K562 (cell line): ENCODE results near the gene RTP5. TPM values are rescaled to one million over a fixed set of nuclear protein-coding genes. Genes with fewer than 3 reads are reported as not detected.

Experiments
- ATAC-seq: fragments of 200-7000 bp; cut with Tn5 transposase; 3 replicates; pipeline ENCODE4 v1.9.1; 2020; ENCODE audit warnings: moderate library complexity
- BruUV-seq: library from RNA; stranded (reverse); fragments of 400-500 nt; replicated peaks from 2 replicates; lab custom pipeline; 2021; lab: Mats Ljungman, UMichigan
- CTCF ChIA-PET: fragments of 300-600 bp; formaldehyde crosslinking; extraction: SDS; loops from one replicate; lab custom pipeline; 2021; ENCODE audit warnings: low intra/inter-chr PET ratio; lab: Yijun Ruan, JAX
- POLR2A ChIA-PET: fragments of 300-600, 350-650 bp; sonication (Branson Sonifier 250); formaldehyde crosslinking; extraction: SDS; loops from one replicate; lab custom pipeline; 2021; ENCODE audit warnings: antibody characterized with exemption, inconsistent platforms; lab: Yijun Ruan, JAX
- DNase-seq, 4 experiments: peaks; one replicate each; pipeline versions ENCODE4 v3.0.0 to v3.0.0-alpha.2; 2011 to 2018; ENCODE audit warnings: low spot score in 3 of 4, mixed read lengths in 3 of 4; ENCODE audit errors: extremely low read depth in 1 of 4
- FAIRE-seq: peaks from 2 replicates; lab custom pipeline; 2011; peaks lifted over from hg19 to GRCh38; lab: Jason Lieb, UNC
- H2AFZ ChIP-seq: 2 replicates; pipeline ENCODE4 v1.6.0; 2011; ENCODE audit warnings: low read depth, low read length, control low read depth, inconsistent platforms
- H3K27ac ChIP-seq: fragments of 200-600 bp; 3 replicates; pipeline ENCODE4 v1.8.0; 2011; ENCODE audit warnings: low read depth, mild to moderate bottlenecking, control low read depth, inconsistent platforms, low read length, moderate library complexity, mixed read lengths; ENCODE audit errors: extremely low read depth
- H3K27me3 ChIP-seq, 2 experiments: fragments of 300-600 bp in 1 of 2; 2 replicates in 1 of 2; 3 replicates in 1 of 2; pipeline versions ENCODE4 v1.6.0 to v1.8.0; 2011; ENCODE audit warnings: inconsistent platforms in 2 of 2, low read length in 2 of 2, mild to moderate bottlenecking in 1 of 2, mixed read lengths in 1 of 2, moderate library complexity in 1 of 2; ENCODE audit not compliant: control insufficient read depth in 2 of 2, insufficient read depth in 2 of 2
- H3K36me3 ChIP-seq: fragments of 300-600 bp; 3 replicates; pipeline ENCODE4 v1.8.0; 2011; ENCODE audit warnings: mild to moderate bottlenecking, low read length, inconsistent platforms; ENCODE audit not compliant: control insufficient read depth, insufficient read depth
- H3K4me1 ChIP-seq, 2 experiments: fragments of 200-600 bp in 1 of 2; replicated peaks in 1 of 2; 2 replicates in 1 of 2; 3 replicates in 1 of 2; pipeline versions ENCODE4 v1.5.1 to v1.8.0; 2011; ENCODE audit warnings: inconsistent platforms in 2 of 2, low read length in 2 of 2, mild to moderate bottlenecking in 1 of 2, mixed read lengths in 1 of 2, moderate library complexity in 1 of 2; ENCODE audit not compliant: control insufficient read depth in 2 of 2, insufficient read depth in 2 of 2
- H3K4me2 ChIP-seq: 2 replicates; pipeline ENCODE4 v1.6.1; 2011; ENCODE audit warnings: low read length, control low read depth, inconsistent platforms, mixed read lengths; ENCODE audit not compliant: insufficient read depth
- H3K4me3 ChIP-seq: fragments of 200-600 bp; sonication (generic), shearing (Covaris generic); 2 replicates; pipeline ENCODE4 v1.5.1; 2016; ENCODE audit warnings: control low read depth, inconsistent platforms
- H3K79me2 ChIP-seq: fragments of 200-600 bp; 3 replicates; pipeline ENCODE4 v1.8.0; 2011; ENCODE audit warnings: low read length, inconsistent platforms; ENCODE audit not compliant: control insufficient read depth, insufficient read depth
- H3K9ac ChIP-seq, 2 experiments: 2 replicates each; pipeline versions ENCODE4 v1.6.0 to v1.6.1; 2011; ENCODE audit warnings: low read depth in 2 of 2, low read length in 2 of 2, control low read depth in 1 of 2, inconsistent platforms in 1 of 2, mild to moderate bottlenecking in 1 of 2, mixed read lengths in 1 of 2; ENCODE audit not compliant: insufficient read depth in 1 of 2
- H3K9me1 ChIP-seq: one replicate; pipeline ENCODE4 v1.6.0; 2011; ENCODE audit warnings: inconsistent platforms, mild to moderate bottlenecking, low read length, moderate library complexity; ENCODE audit not compliant: control insufficient read depth, insufficient read depth
- H3K9me3 ChIP-seq: replicated peaks from 2 replicates; pipeline ENCODE4 v1.5.1; 2011; ENCODE audit warnings: low read depth, low read length, inconsistent platforms; ENCODE audit not compliant: control insufficient read depth, insufficient read depth
- H4K20me1 ChIP-seq: replicated peaks from 2 replicates; pipeline ENCODE4 v1.6.1; 2011; ENCODE audit warnings: low read length, inconsistent platforms, mixed read lengths; ENCODE audit not compliant: control insufficient read depth, insufficient read depth
- CREB3L1 ChIP-seq: fragments of 450-650 bp; IDR thresholded peaks from 2 replicates; pipeline ENCODE4 v1.6.1; 2014; ENCODE audit warnings: low read depth, mild to moderate bottlenecking, moderate library complexity, borderline replicate concordance
- FOXM1 ChIP-seq, 2 experiments: fragments of 450-650 bp in 1 of 2; sonication (generic) in 1 of 2; formaldehyde crosslinking in 1 of 2; IDR thresholded peaks; 2 replicates each; pipeline versions ENCODE4 v1.6.1 to v1.9.0; 2017 to 2022; ENCODE audit warnings: low read depth in 2 of 2, mild to moderate bottlenecking in 2 of 2, missing genetic modification reagents in 1 of 2, moderate library complexity in 1 of 2
- FOXP4 ChIP-seq: sonication (generic); formaldehyde crosslinking; IDR thresholded peaks from 2 replicates; pipeline ENCODE4 v1.8.0; 2022; ENCODE audit warnings: mild to moderate bottlenecking, missing genetic modification reagents, borderline replicate concordance
- ID3 ChIP-seq, 2 experiments: fragments of 250-450 bp in 1 of 2; fragments of 450-650 bp in 1 of 2; sonication (Bioruptor Pico) in 1 of 2; IDR thresholded peaks; 2 replicates each; pipeline versions ENCODE4 v1.6.1 to v1.8.0; 2016 to 2021; ENCODE audit warnings: mild to moderate bottlenecking in 2 of 2, moderate library complexity in 2 of 2, missing compliant biosample characterization in 1 of 2, missing genetic modification characterization in 1 of 2
- IRF2 ChIP-seq: sonication (generic); formaldehyde crosslinking; IDR thresholded peaks from 2 replicates; pipeline ENCODE4 v1.8.1; 2022; ENCODE audit warnings: mild to moderate bottlenecking, missing genetic modification reagents
- MAZ ChIP-seq, 2 experiments: fragments of 450-650 bp in 1 of 2; sonication (generic) in 1 of 2; formaldehyde crosslinking; IDR thresholded peaks in 1 of 2; conservative IDR thresholded peaks in 1 of 2; 2 replicates each; pipeline versions ENCODE4 v1.4.0 to v1.5.0; 2020; ENCODE audit warnings: mild to moderate bottlenecking in 1 of 2, missing genetic modification reagents in 1 of 2
- MEF2D ChIP-seq: conservative IDR thresholded peaks from 2 replicates; pipeline ENCODE4 v1.6.1; 2016; ENCODE audit warnings: low read depth, missing genetic modification characterization, missing compliant biosample characterization
- MIER1 ChIP-seq: fragments of 450-650 bp; IDR thresholded peaks from 2 replicates; pipeline ENCODE4 v1.6.1; 2016; ENCODE audit warnings: antibody characterized with exemption, mild to moderate bottlenecking, low read depth
- THRA ChIP-seq: fragments of 450-650 bp; IDR thresholded peaks from 2 replicates; pipeline ENCODE4 v1.6.1; 2017; ENCODE audit warnings: mild to moderate bottlenecking, moderate library complexity
- XRCC5 ChIP-seq: fragments of 200-400 bp; formaldehyde crosslinking; IDR thresholded peaks from 2 replicates; pipeline ENCODE4 v1.6.1; 2017; ENCODE audit warnings: low read depth, mild to moderate bottlenecking, low read length
- ZNF282 ChIP-seq: sonication (generic); formaldehyde crosslinking; IDR thresholded peaks from 2 replicates; pipeline ENCODE4 v1.8.1; 2023; ENCODE audit warnings: missing genetic modification reagents
- ZNF740 ChIP-seq, 3 experiments: fragments of 200-800 bp in 1 of 3; sonication (Bioruptor generic) in 1 of 3; sonication (generic) in 1 of 3; formaldehyde crosslinking in 1 of 3; IDR thresholded peaks; 2 replicates each; pipeline versions ENCODE4 v1.6.1 to v1.8.0; 2016 to 2022; ENCODE audit warnings: mild to moderate bottlenecking in 2 of 3, missing compliant biosample characterization in 2 of 3, missing genetic modification characterization in 2 of 3, missing genetic modification reagents in 1 of 3
- WGBS: fragments of 100-300 bp; shearing (Covaris generic); methylation state at CpG from one replicate; pipeline ENCODE4 v1.1.6; 2016; ENCODE audit warnings: low coverage, mixed read lengths; ENCODE audit not compliant: insufficient coverage; ENCODE audit errors: missing lambda C conversion rate; 5-methylcytosine and 5-hydroxymethylcytosine counted together
- in situ Hi-C: fragments of 300-500 bp; cut with MboI; formaldehyde crosslinking; loops from 4 replicates; pipeline ENCODE4 v1.15.0; 2018; ENCODE audit warnings: inconsistent platforms, mixed read lengths
- intact Hi-C: fragments of 100-400 bp; cut with micrococcal nuclease; formaldehyde crosslinking; loops from 2 replicates; pipeline ENCODE4 v1.14.2; 2022
- polyA plus RNA-seq, 8 experiments: library from polyadenylated mRNA; depleted of rRNA in 4 of 8; stranded (reverse) in 5 of 8; unstranded in 3 of 8; fragments of >200 nt; fragmentation: Nextera tagmentation in 2 of 8; fragmentation: Illumina TruSeq in 1 of 8; extraction: Ambion mirVana in 2 of 8; extraction: Trizol in 1 of 8; gene quantifications; 2 replicates each; pipeline versions ENCODE4 v1.2.1 to v1.2.3, GENCODE V29; 2011 to 2014; ENCODE audit warnings: inconsistent platforms in 1 of 8, missing spikeins in 1 of 8
- total RNA-seq, 7 experiments: library from RNA; depleted of rRNA in 6 of 7; stranded (reverse); fragments of >200 nt in 6 of 7; fragmentation: Illumina TruSeq in 2 of 7; extraction: Trizol in 2 of 7; gene quantifications; 2 replicates each; pipeline versions ENCODE4 v1.2.1 to v1.2.3, GENCODE V29; 2011 to 2021; ENCODE audit warnings: low replicate concordance in 1 of 7

The RTP5 gene
- total and polyA plus RNA-seq, 9 of the 15 experiments (the other 6 are each of a cell fraction or from before 2014, with no cell fraction given) = not detected

GRCh38 chr2:241922411-241922810 is 52.9 kb downstream of the RTP5 start:
- no peaks in the 10 kb centered on the region for H3K9me3 ChIP-seq
- H3K79me2 ChIP-seq = no peaks in the 10 kb centered on the region
- peaks cover 4% of the 10 kb centered on the region; the same call in 1 of the 2 replicates for H4K20me1 ChIP-seq
- no TSS peak for BruUV-seq
- ChIA-PET POLR2A (interaction anchor here (0.5 kb wide), 1 partner anchor 113 kb away, joined by 3 read pairs; no protein-coding TSS in a partner anchor), CTCF (no interaction called here)
- in situ Hi-C loops = no loop called here
- no peak overlapping the region for H3K4me2 ChIP-seq
- H2AFZ ChIP-seq = no peak overlapping the region
- DNase-seq (no peak), ATAC-seq (no peak), FAIRE-seq (no peak)
- H3K36me3 ChIP-seq = no peaks in the 10 kb centered on the region
- no peaks in the 10 kb centered on the region; a peak in 1 of 5 replicates for H3K4me1 ChIP-seq
- no peak overlapping the region for H3K4me3 ChIP-seq
- intact Hi-C loops = no loop called here
- H3K27me3 ChIP-seq = peaks cover 0 to 16% of the 10 kb centered on the region in 2 experiments; a peak in 3 of 5 replicates
- H3K9me1 ChIP-seq = peaks cover 2% of the 10 kb centered on the region
- H3K27ac ChIP-seq = no peak overlapping the region
- WGBS = 7% methylated on average over 5 of the region's 9 CpGs
- H3K9ac ChIP-seq = no peak overlapping the region
- TF ChIP-seq IRF2 (CRISPR knock-in tag) = no peak
- TF ChIP-seq XRCC5 = no peak
- TF ChIP-seq ZNF740 (CRISPR knock-in tag; IDR thresholded peaks at IDR 0.05) = no peak
- no peak for TF ChIP-seq ZNF740 (tag; IDR thresholded peaks at IDR 0.05)
- TF ChIP-seq FOXP4 (CRISPR knock-in tag) = no peak
- no peak for TF ChIP-seq CREB3L1
- no peak for TF ChIP-seq FOXM1 (IDR thresholded peaks at IDR 0.05; ENCODE audit: low read depth)
- no peak for TF ChIP-seq FOXM1 (CRISPR knock-in tag; IDR thresholded peaks at IDR 0.05; ENCODE audit: low read depth)
- TF ChIP-seq THRA = no peak
- TF ChIP-seq MIER1 = no peak
- no peak for TF ChIP-seq MAZ (CRISPR knock-in tag; conservative IDR thresholded peaks at IDR 0.05 in 1 of 2, IDR thresholded peaks at IDR 0.05 in 1 of 2)
- no peak for TF ChIP-seq ID3 (CRISPR knock-in tag; IDR thresholded peaks at IDR 0.05)
- no peak for TF ChIP-seq ID3 (tag; IDR thresholded peaks at IDR 0.05)
- TF ChIP-seq MEF2D = no peak
- TF ChIP-seq ZNF282 (CRISPR knock-in tag) = no peak
